Effector memory CD4-positive, alpha-beta T cell (primary cell): ENCODE data around the gene ABLIM2.

Experiments
- DNase-seq, 3 donors: peaks; one replicate each; pipeline ENCODE4 v3.0.0-alpha.2; 2020
- H3K27ac ChIP-seq: 2 replicates; pipeline ENCODE4 v1.7.0; 2013; ENCODE audit warnings: mild to moderate bottlenecking, low read length, moderate library complexity; ENCODE audit not compliant: insufficient read depth, poor library complexity, severe bottlenecking
- H3K27me3 ChIP-seq: replicated peaks from 2 replicates; pipeline ENCODE4 v1.7.0; 2013; ENCODE audit warnings: mild to moderate bottlenecking, low read length; ENCODE audit not compliant: insufficient read depth, control insufficient read depth, poor library complexity, severe bottlenecking
- H3K36me3 ChIP-seq: 2 replicates; pipeline ENCODE4 v1.7.0; 2013; ENCODE audit warnings: mild to moderate bottlenecking, low read length, moderate library complexity; ENCODE audit not compliant: control insufficient read depth, insufficient read depth
- H3K4me1 ChIP-seq: 2 replicates; pipeline ENCODE4 v1.7.0; 2013; ENCODE audit warnings: low read length, mild to moderate bottlenecking; ENCODE audit not compliant: control insufficient read depth, insufficient read depth, poor library complexity, severe bottlenecking
- H3K4me3 ChIP-seq: 2 replicates; pipeline ENCODE4 v1.7.0; 2013; ENCODE audit warnings: low read length, low read depth, mild to moderate bottlenecking; ENCODE audit not compliant: insufficient read depth, poor library complexity, severe bottlenecking
- H3K9me3 ChIP-seq: 2 replicates; pipeline ENCODE4 v1.7.0; 2013; ENCODE audit warnings: mild to moderate bottlenecking, low read length, moderate library complexity; ENCODE audit not compliant: control insufficient read depth

Gene ABLIM2

DNA sequence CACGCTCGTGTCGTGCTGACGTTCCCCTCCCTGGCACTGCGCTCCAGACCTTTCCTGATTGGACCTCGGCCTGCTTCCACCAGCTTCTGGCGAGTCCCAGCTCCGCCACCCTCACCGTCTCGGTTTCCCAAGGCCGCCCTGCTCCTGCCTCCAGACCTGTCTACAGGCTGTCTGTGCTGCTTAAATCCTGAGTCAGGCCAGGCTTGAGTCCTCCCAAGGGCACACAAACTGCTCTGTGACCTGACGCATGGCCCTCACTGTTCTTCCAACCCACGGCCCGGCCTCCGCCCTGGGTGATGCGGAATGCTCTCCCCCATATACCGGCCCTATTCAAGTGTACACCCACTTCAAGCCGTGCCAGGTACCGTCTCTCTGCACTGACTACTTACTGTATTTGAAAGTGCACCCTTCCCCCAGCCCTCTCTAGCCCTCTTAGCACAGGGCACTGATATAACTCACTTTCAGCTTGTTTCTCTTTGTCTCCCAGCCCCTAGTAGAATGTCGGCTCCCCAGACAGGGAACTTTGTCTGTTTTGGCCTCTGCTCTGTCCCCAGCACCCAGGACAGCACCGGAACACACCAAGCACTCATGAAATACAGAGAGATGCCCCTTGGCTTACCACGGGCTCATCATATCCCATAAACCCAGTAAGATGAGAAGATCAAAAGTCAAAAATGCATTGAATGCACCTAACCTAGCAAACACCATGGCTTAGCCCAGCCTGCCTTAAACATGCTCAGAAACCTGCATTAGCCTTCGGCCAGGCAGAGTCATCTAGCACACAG is 155.9 kb downstream of the ABLIM2 start:
- DNase-seq: no peak
- Histone ChIP-seq H3K4me1 (no peaks in the 10 kb centered on the region), H3K27me3 (no peaks in the 10 kb centered on the region), H3K27ac (no peak overlapping the region), H3K9me3 (no peaks in the 10 kb centered on the region), H3K36me3 (peaks cover 3% of the 10 kb centered on the region), H3K4me3 (no peak overlapping the region)

DNA sequence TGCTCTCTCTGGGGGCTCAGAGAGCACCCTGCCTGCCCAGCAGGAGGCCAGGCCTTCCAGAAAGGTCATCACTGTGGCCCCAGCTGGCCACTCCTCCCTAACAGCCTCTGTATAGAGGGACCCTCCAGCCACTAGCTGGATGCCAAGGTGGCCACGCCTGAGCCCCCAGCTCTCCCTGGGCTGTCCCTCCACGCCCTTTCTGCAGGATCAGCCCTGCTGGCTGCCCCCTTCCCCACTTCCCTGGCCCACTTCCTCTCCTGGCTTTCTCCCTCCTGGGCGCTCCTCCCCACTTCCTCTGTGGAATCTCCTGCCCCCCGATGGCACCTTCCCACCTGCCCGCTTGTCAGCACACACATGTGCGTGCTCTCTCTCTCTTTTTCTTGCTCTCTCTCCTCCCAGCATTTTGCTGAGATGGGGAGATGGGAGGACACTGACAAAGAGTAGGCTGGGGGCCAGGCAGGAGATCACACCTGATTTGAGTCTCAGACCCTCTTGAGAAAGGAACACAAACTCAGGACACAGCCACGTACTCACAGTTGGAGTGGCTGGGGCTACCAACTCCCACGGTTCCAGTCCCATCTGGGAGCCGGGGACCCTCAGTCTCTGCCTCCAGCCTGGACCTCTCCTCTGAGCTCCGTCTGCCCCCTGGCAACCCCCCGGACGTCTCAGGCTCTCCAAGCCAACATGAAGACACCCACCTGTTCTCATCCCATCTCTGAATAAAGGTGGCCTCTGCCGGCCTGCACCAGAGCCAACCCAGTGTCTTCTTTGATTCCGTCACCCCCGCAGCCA is 156.9 kb downstream of the ABLIM2 start:
- Histone ChIP-seq H3K4me3 (no peak overlapping the region), H3K27ac (no peak overlapping the region), H3K36me3 (peaks cover 3% of the 10 kb centered on the region), H3K9me3 (no peaks in the 10 kb centered on the region), H3K4me1 (no peaks in the 10 kb centered on the region), H3K27me3 (no peaks in the 10 kb centered on the region)
- no peak for DNase-seq

DNA sequence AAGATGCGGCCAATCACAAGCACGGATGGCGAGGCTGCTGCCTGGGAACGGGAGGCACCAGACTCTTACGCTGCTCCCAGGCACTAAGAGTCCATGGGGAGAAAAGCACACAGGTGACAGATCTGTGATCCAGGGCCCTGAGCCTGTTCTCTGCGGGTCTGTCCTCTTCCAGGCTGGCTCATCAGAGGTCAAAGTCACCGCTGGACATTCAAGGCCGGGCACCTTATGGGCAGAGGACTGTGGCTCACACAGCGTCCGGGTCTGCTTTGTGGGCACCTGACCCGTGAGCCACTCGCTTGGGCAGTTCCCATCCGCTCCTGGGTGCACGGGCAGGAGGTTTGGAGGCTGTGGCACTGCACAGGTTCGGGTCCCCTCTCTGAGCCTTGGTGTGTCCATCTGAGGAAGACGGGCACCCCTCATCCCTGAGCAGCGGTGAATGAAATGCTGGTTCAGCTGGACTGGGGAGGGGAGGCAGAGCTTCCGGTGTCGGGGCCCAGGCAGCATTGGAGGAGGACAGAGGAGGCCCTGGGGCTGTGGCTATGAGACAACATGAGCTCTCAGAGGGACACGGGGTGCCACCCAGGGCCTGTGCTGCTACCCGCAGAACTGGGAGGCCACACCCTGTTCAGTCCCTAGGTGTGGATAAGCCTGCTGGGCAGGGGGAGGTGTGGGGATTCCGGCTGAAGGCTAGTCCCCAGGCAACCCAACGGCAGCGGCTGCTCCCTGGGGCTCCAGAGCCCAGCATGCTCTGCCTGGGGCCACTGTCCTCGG is 157.7 kb downstream of the ABLIM2 start:
- Histone ChIP-seq H3K4me1 (no peaks in the 10 kb centered on the region), H3K9me3 (no peaks in the 10 kb centered on the region), H3K4me3 (no peak overlapping the region), H3K27ac (no peak overlapping the region), H3K36me3 (peaks cover 3% of the 10 kb centered on the region), H3K27me3 (no peaks in the 10 kb centered on the region)
- DNase-seq: no peak

DNA sequence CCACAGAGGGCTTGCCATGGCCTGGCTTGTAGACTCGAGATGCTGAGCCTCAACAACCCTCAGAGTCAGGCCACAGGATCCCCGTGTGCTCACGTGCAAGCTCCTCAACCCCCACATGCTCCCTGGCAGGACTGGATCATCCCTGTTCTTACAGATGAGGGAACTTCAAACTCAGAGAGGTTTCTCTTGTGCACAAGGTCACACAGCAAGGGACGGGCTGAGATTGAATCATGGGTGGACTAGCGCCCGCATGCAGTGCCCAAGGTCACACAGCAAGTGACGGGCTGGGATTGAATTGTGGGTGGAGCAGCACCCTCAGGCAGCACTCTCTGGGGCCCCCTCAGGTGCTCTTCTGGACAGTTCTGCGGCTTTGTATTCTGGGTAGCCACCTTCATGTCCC is 158.4 kb downstream of the ABLIM2 start:
- Histone ChIP-seq H3K4me3 (no peak overlapping the region), H3K9me3 (no peaks in the 10 kb centered on the region), H3K27me3 (no peaks in the 10 kb centered on the region), H3K27ac (no peak overlapping the region), H3K4me1 (no peaks in the 10 kb centered on the region), H3K36me3 (peaks cover 3% of the 10 kb centered on the region)
- DNase-seq: no peak

DNA sequence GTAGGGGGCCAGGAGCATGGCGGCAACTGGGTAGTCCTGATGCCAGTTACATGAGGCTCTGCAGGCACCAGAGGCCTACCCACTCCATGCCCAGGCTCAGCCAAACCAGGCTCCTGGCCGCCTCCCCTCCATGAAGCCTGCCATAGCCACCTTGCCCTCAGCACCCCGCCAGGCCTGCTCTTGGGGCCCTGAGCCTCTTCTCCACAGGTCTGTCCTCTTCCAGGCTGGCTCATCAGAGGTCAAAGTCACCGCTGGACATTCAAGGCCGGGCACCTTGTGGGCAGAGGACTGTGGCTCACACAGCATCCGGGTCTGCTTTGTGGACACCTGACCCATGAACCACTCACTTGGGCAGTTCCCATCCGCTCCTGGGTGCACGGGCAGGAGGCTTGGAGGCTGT is 158.9 kb downstream of the ABLIM2 start:
- H3K27me3 ChIP-seq: no peaks in the 10 kb centered on the region
- no peak for DNase-seq
- no peaks in the 10 kb centered on the region for H3K4me1 ChIP-seq
- no peak overlapping the region for H3K27ac ChIP-seq
- H3K36me3 ChIP-seq: no peaks in the 10 kb centered on the region
- H3K4me3 ChIP-seq: no peak overlapping the region
- no peaks in the 10 kb centered on the region for H3K9me3 ChIP-seq

DNA sequence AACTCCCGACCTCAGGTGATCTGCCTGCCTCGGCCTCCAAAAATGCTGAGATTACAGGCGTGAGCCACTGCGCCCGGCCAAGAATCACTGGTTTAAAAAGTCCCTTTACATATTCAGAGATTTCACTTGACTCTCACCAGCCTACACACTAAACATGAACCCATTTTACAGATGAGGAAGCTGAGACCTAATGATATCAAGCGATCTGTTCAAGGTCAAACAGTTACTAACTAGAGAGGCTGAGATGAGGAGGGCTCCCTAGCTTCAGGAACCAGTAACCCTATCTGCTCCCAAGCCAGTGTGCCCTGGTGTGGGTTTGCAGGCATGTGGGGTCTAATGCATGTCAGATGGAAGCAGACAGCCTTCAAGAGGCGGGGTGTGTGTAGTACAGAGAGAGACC is 159.3 kb downstream of the ABLIM2 start:
- H3K36me3 ChIP-seq: no peaks in the 10 kb centered on the region
- no peak for DNase-seq

DNA sequence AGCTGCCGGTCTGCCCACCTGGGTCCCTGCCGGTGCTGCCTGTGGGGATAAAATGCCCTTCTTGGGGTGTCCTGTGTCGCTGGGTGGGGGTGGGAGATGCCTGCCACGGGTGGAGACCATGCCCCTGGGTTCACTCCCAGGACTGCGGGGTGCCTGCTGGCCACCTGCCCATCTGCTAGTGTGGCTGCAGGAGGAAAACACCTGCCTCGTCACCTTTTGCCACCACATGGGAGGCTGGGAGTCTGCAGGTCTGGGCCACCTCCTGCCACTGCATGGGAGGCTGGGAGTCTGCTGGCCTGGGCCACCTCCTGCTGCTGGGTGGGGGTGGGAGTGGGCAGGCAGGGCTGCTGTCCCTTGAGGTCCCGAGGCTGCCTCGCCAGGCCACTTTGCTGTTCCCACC is 160.2 kb downstream of the ABLIM2 start:
- H3K36me3 ChIP-seq: no peaks in the 10 kb centered on the region
- H3K27me3 ChIP-seq: no peaks in the 10 kb centered on the region
- no peaks in the 10 kb centered on the region for H3K9me3 ChIP-seq
- no peak for DNase-seq
- H3K27ac ChIP-seq: no peak overlapping the region
- H3K4me1 ChIP-seq: no peaks in the 10 kb centered on the region
- H3K4me3 ChIP-seq: no peak overlapping the region

More for the DNA sequence above, 159.3 kb downstream of the ABLIM2 start:
- Histone ChIP-seq H3K27ac (no peak overlapping the region), H3K4me3 (no peak overlapping the region), H3K9me3 (no peaks in the 10 kb centered on the region), H3K4me1 (no peaks in the 10 kb centered on the region), H3K27me3 (no peaks in the 10 kb centered on the region)

DNA sequence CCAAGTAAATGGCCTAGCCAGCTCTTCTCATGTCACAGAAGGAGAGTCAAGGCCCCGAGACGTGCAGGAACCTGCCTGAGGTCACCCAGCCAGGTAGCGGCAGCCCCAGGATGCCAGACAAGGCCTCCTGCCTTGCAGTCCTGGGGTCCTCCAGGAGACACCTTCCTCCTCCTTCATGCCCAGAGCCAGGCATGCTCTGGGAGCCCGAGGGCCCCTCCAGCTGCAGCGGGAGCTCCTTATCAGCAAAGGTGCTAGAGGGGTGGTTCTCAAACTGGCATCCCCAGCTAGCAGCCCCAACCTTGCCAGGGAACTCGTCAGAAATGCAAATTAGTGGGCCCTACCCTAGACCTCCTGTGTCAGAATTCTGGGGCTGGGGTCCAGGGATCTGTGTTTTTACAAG is 162.7 kb downstream of the ABLIM2 start:
- Histone ChIP-seq H3K36me3 (no peaks in the 10 kb centered on the region), H3K27ac (no peak overlapping the region), H3K4me3 (no peak overlapping the region), H3K9me3 (no peaks in the 10 kb centered on the region), H3K4me1 (no peaks in the 10 kb centered on the region), H3K27me3 (no peaks in the 10 kb centered on the region)
- no peak for DNase-seq

DNA sequence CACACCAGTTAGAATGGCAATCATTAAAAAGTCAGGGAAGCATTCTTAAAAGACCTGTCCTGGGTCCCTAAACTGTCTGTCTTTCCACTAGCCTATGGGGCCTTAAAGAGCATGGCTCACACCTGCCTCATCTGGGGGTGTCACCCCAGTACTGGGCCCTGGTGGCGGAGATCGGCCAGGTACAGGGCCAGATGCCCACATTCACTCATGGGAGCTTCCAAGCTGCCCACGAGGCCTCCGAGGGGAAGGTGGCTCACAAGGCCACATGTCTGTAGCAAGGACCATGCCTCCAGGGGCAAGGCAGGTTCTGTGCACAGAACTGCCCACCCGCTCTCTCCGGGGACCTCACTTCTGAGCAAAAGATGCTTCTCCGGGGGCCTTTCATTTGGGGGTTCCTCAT is 163.5 kb downstream of the ABLIM2 start:
- no peaks in the 10 kb centered on the region for H3K27me3 ChIP-seq
- no peaks in the 10 kb centered on the region for H3K9me3 ChIP-seq
- no peaks in the 10 kb centered on the region for H3K4me1 ChIP-seq
- H3K27ac ChIP-seq: no peak overlapping the region
- DNase-seq: no peak
- no peak overlapping the region for H3K4me3 ChIP-seq
- no peaks in the 10 kb centered on the region for H3K36me3 ChIP-seq

DNA sequence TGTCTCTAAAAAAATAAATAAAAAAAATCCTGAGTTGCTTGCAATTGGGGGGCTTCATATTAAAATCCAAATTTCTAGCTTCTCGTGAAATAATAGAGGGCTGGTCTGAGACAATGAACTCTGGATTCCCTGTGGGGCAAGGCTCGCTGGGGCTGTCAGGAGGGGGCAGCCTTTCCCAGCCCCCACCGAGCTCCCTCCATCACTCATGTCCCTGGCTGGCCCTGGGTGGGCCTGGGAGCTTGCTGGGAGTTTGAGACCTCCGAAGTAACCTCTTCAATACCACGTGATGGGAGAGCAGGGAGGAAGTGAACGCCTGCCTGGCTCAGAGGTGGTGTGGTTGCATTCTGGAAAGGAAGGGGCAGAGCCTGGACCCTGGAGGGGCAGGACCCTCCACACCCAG is 164.9 kb downstream of the ABLIM2 start:
- no peaks in the 10 kb centered on the region for H3K9me3 ChIP-seq
- no peak overlapping the region for H3K4me3 ChIP-seq
- H3K4me1 ChIP-seq: no peaks in the 10 kb centered on the region
- H3K36me3 ChIP-seq: no peaks in the 10 kb centered on the region
- DNase-seq: no peak
- H3K27me3 ChIP-seq: no peaks in the 10 kb centered on the region
- H3K27ac ChIP-seq: no peak overlapping the region
